HG03469 (cell line): ENCODE results near the gene MLN.
"Not testable (repeated sequence)": the region's sequence is repeated elsewhere in the genome, so short reads cannot be mapped to it uniquely, and the experiment has no call there.

ENCODE experiments used
- ATAC-seq: cut with Tn5 transposase; IDR thresholded peaks from one replicate; pipeline ENCODE4 v1.9.1; 2021; ENCODE audit warnings: mild to moderate bottlenecking, moderate library complexity, moderate number of reproducible peaks; ENCODE audit not compliant: unreplicated experiment

MLN gene

DNA sequence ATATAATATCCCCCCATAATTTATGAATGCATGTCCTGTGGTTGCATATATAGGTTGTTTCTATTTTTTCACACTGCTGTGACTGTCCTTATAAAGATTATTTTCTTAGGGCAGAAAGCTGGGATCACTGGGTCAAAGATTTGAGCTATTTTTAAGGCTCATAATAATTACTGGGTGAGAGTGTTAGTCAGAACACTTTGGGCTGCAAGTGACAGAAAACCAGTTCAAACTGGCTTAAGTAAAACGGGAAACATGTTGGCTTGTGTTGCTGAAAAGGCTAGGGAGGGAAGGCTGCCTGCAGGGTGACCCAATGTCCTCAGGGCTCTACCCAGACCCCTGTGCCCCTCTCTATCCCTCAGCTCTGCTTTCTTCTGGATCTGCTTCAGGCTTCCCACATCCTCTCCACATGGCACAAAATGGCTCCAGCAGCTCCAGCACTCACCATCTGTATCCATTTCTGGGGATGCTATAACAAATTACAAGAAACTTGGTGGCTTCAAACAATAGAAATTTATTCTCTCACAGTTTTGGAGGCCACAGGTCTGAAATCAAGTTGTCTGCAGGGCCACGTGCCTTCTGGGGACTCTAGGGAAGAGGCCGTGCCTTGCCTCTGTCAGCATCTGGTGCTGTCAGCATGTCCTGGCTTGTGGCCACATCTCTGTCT, 33.1 kb upstream of the MLN start:
- no peak for ATAC-seq

DNA sequence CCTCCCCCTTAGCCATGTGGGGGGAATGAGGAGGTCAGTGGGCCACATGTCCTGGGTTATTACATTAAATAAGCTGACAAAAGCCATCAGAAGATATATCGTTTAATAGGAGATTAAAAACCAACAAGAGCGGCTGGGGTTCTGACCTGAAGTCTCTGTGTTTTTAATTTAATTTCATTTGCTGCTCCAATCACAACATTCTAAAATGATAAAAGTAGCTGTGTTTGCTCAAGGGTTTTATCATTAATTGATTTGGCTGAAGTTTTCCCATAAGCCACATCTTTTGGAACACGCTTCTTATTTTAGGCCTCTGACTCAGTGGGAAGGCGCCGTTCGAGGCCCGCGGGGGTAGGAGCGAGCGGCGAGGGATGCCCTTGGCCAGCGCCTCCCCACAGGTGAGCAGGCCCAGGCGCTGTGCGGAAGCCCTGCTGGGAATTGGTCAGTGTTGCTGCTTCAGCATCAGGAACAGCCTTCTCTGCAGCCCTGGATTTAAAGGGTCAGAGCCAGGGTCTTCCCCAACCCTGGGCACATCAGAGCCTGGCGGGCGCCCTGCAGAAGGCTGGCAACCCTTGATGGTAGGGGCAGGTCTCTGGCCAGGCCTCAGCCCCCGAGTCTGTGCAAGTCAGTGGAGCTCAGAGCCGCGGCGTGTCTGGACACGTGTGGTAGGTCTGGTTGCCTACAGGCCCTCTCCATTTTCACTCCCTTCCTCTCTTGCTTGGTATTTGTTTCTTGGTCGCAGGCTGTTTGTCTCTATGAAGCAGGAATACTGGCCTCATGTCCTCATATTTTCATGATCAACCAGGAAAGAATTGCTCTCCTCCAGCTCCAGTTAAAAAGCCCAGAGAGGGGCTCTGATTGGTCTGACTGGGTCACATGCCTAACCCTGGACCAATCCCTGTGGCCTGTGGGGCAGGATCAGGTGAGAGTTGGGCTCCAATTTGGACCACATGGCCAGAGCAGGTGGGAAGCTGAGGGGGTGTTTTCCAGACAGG, 30.9 kb upstream of the MLN start:
- ATAC-seq: no peak

DNA sequence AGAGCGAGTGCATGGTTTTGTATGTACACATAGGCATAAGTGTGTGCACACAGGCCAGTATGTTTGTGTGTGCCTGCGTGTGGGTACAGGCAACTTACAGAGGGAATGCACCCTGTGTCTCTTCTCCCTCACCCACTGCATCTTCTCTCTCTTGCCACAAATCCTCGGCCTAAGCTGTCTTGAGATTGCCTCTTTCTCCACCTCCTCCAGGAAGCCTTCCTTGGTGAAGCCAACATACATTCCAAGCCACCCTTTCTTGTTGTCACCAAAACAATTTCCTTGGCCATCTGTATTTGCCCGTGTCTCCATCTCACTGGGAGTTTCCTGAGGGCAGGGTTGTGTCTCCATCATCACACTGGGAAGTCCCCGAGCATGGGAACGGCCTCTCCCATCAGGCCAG, 29.8 kb upstream of the MLN start:
- no peak for ATAC-seq

DNA sequence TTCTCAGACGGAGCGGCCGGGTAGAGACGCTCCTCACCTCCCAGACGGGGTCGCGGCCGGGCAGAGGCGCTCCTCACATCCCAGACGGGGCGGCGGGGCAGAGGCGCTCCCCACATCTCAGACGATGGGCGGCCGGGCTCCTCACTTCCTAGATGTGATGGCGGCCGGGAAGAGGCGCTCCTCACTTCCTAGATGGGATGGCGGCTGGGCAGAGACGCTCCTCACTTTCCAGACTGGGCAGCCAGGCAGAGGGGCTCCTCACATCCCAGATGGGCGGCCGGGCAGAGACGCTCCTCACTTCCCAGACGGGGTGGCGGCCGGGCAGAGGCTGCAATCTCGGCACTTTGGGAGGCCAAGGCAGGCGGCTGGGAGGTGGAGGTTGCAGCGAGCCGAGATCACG, 29.0 kb upstream of the MLN start:
- ATAC-seq: not testable (repeated sequence)

DNA sequence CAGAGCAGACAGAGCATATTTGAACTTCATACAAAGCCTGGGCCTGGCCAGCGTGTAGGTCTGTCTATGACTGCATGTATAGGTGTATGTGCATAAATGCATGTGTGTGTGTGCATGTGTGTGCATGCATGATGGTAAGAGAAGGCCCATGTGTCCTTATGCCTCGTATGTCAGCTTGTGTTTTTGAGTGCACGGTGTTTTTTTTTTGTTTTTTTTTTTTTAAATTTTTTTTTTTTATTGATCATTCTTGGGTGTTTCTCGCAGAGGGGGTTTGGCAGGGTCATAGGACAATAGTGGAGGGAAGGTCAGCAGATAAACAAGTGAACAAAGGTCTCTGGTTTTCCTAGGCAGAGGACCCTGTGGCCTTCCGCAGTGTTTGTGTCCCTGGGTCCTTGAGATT, 27.9 kb upstream of the MLN start:
- ATAC-seq: not testable (repeated sequence)

DNA sequence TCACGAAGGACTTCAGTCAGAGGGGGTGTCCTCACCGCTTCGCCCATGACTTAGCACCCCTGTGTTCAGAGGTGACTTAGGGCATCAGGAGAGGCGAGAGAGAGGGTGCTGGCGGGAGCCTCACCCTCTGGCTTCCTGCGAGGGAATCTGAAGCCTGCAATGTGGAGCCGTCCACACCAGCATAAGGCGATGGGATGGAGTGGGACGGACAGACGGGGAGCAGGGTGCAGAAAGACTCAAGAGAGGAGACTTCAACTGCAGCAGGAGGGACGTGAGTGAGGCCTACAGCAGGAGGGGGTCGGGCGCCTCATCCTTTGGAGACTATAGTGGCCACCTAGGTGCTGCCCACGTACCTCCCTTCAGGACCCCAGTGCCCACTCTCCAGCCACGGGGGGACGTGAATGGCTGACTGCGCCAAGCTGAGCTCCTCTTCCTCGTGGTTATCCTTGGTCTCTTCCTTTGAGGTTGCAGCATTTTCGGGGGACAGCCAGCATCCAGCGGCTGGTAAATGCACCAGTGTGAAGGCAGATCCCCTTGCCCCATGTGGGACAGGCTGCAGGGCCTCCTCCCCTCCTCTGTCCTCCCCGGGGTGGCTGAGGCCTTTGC, 26.9 kb upstream of the MLN start:
- no peak for ATAC-seq

DNA sequence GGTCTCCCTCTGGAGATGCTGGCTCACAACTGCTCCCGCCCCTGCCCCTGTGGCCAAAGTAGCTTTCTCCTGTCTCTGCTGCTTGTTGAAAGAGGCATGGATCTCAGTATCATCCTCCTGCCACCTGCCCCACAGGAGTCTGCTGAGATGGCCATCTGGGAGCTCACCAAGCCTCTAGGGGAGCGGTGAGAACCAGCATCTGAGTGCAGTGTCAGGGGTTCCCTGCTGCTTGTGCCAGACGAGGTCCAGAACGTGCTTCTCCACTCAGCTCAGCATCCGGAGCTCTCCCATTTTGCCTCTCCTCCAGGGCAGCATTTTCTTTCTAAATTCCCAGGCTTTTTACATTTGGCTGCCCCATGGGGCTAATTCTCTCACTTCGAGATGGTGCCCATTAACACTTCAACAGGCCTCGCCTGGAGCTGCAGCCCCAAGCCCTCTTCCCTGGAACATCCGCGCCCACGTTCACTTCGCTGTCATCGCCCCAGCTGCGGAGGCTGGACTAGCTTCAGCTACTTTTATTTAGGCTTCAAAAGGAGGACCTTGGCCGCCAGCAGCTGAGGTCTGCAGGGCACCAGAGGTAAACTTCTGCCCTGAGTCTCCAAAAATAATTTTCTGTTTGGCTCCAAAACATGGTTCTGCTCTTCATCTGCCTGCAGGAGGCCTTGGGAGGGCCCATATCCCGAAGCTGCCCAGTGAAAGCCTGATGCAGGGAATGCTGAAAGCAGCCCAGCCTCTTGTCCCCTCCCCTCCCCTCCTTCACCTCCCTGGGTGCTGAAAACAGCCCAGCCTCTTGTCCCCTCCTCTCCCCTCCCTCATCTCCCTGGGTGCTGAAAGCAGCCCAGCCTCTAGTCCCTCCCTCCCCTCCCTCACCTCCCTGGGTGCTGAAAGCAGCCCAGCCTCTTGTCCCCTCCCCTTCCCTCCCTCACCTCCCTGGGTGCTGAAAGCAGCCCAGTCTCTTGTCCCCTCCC, 25.2 kb upstream of the MLN start:
- no peak for ATAC-seq

DNA sequence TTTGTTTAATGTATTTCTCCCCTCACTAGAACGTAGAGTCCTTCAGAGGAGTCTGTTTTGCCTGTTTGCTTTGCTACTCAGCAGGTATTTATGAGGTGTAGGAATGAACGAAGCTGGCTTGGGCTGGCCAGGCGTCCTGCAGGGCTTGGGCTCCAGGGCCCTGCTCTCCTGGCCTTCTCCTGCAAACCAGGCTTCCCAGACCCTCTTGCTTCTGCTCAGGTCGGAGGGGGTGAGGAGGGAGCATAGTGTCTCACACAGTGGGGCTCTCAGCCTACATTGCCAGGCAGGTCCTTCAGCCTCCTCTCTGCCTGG, 24.6 kb upstream of the MLN start:
- no peak for ATAC-seq

- no peak for ATAC-seq
Measured at GRCh38 chr6:33827546-33828451, 24.0 kb upstream of the MLN start.

DNA sequence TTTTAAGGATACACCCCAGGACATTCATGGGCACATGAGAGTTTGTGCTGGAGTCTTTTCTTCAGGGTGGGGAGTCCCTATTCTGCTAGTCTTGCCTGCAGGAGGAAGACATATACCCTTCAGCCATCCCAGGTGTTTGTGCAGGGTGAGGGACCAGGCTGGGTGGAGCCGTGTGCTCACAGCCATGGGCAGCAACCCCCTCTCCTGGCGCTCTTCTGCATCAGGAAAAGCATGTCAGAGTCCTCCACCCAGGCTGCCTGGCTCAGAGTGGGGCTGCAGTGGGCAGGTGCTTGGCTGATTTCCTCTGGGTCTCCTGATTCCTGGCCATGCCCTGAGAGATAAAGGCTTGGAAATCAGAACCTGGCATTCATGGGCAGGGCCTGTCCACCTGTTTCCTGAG, 22.7 kb upstream of the MLN start:
- ATAC-seq: no peak

DNA sequence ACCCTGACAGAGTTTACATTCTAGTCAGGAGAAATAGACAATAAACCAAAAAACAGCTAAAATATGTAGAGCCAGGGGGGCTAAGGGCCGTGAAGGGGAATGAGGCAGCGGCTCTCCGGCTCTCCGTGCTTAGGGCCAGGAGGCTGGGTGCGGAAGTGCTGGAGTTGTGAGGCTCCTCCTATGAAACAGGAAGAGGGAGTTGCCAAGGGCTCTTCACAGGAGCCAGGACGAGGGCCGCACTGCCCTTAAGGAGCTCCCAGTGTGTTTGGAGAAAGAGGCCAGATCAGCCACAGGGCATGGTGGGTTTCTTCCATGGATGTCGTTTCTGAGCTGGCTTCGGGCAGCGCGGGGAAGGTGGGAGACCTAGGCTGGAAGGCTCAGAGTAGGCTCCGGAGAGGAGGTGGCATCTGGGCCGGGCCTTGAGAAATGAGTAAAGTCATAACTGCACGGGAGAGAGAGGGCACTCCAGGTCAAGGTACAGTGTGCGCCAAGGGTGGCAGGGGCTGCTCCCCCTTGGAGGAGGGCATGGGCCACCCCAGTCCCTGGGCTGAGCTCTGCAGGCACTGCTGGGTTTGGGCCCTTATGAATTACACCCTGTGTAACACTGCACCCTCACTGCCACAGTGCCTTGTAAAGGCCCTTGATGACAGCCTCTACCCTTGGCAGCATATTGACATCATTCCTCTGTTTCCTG, 20.8 kb upstream of the MLN start:
- ATAC-seq: no peak

- ATAC-seq: no peak
Measured at GRCh38 chr6:33823806-33824205, 20.0 kb upstream of the MLN start.

DNA sequence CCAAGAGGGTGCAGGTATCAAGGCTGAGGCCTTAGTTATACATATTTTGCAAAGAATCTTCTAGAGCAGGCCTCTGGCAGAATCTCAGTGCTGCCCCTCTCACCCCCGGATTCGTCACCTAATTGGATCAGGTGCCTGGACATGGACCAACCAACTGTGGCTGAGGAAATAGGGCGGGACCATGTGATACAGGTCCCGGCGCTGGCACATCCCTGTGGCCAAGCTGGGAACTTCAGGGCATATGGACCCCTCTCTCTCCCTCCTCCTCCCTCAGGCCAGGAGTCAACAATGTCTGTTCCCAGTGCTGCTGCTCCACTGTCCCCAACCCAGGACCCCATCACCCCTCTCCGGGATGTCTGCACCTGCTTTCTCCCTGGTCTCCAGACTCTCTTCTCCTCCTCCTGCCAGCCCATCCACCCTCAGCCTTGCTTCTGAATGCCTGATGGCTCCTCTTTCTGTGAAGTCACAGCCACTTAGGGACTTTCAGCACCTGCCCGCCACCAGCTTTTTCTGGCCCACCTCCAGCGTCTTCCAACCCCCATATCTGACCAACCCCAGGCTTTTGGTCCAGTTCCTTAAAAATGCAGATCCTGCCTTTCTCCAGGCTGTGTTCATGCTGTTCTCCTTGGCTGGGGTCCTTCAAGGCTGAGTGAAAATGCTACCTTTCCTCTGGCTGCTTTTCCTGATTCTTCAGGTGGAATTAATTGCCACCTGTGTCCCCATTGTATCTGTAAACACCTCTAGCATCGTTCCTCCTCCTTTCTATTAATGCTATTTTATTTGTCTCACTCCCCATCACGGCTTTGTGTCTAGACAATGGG, 19.0 kb upstream of the MLN start:
- ATAC-seq: no peak

DNA sequence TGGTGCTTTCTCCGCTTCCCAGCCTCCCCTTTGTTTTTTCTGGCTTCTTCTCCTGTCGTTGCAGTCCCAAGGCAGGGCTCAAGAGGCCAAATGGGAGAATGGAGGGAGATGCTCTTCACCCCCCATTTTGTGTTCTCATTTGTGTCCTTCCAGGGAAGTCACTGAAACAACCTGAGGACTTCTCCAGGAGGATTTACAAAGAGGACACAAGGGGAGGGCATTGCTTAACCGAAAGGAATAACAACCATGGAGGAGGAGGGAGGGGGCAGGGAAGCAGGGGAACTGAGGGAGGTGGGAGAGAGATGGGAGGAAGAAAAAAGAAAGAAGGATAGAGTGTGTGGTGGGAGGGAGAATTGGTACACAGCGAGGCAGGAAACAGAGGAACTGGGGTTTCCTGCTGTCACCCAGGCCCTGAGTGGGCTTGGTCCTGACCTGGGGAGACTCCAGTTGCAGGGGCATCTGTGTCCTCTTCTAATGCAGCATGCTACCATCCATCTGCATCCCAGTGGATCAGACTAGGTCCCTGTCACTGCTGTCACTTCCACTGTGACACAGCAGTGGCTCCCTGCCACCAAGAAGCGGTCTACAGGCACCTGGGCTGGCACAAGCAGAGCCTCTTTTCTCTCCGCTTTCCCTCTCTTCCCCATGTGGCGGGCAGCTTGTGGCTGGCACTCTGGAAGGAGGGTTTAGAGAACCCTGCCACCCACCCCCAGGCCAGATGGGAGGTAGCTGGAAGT, 17.1 kb upstream of the MLN start:
- ATAC-seq: no peak

DNA sequence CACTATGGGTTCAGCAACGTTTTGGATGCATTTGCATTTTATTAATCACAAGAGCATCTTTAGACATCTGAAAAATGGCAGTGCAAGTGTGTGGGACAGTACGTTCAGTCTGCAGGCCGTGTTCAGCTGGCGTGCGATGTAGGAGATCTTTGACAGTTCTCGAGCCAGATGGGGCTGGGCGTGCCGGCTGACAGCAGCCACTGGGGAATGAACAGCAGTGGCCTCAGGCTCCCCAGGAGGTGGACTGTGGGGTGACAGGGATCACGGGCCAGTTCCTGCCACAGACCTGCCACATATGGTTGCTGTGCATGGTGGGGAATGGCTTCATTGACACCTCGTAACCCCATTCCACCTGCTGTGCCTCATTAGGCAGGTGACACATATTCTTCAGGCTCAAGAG, 16.4 kb upstream of the MLN start:
- no peak for ATAC-seq

- no peak for ATAC-seq
Measured at GRCh38 chr6:33819021-33819420, 15.2 kb upstream of the MLN start.

DNA sequence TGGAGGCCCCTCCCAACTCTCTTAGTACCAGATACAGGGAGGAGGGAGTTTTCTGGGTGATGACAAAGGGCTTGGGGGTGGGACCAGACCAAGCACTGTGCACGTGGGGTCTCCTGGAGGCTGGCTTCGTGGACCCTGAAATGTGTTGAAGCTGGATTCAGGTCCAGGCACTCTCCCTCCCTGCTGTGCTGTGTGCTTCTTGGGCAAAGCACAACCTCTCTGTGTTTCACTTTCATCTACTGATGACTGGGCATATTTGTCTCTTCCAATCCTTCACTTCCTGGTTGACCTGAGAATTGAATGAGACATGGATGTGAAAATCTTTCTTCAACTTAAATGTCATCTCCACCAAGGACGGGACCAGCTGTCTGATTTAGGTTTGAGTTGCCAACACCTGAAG, 14.5 kb upstream of the MLN start:
- no peak for ATAC-seq

- ATAC-seq: no peak
Measured at GRCh38 chr6:33817489-33817888, 13.7 kb upstream of the MLN start.
